PC-3 (cell line): ENCODE measurements around the gene FAM221A.

Experiments used
- EZH2 ChIP-seq: fragments of 300-600 bp; sonication (generic); IDR thresholded peaks from one replicate; pipeline ENCODE4 v1.6.1; 2017; ENCODE audit warnings: antibody characterized with exemption, mild to moderate bottlenecking, low read length; ENCODE audit not compliant: unreplicated experiment
- TF ChIP-seq, protein P1 (sequence below): fragments of 300-600 bp; sonication (generic); conservative IDR thresholded peaks from 2 replicates; pipeline ENCODE4 v1.5.1; 2017; ENCODE audit warnings: antibody characterized with exemption, low read depth, mild to moderate bottlenecking, low read length

DNA sequence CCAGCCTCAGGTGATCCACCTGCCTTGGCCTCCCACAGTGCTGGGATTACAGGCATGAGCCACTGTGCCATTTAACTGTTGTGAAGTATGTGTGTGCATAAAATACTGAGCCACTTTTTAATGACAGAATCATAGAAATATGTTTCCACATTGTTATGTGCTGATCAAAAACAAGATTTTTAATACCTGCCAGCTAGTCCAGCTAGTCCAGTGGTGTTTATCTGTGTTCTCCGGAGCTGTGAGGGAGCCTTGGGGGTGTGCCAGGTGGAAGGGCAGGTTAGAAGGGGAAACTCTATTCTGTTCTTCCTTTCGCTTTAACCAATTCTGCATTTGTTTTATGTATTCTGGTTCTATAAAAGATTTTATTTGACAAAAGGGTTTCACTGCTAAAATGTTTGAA is 7.0 kb downstream of the FAM221A start:
- no peak for TF ChIP-seq EZH2
- TF ChIP-seq, protein P1, sequence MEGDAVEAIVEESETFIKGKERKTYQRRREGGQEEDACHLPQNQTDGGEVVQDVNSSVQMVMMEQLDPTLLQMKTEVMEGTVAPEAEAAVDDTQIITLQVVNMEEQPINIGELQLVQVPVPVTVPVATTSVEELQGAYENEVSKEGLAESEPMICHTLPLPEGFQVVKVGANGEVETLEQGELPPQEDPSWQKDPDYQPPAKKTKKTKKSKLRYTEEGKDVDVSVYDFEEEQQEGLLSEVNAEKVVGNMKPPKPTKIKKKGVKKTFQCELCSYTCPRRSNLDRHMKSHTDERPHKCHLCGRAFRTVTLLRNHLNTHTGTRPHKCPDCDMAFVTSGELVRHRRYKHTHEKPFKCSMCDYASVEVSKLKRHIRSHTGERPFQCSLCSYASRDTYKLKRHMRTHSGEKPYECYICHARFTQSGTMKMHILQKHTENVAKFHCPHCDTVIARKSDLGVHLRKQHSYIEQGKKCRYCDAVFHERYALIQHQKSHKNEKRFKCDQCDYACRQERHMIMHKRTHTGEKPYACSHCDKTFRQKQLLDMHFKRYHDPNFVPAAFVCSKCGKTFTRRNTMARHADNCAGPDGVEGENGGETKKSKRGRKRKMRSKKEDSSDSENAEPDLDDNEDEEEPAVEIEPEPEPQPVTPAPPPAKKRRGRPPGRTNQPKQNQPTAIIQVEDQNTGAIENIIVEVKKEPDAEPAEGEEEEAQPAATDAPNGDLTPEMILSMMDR, result no peak
